Inflammatory macrophage treated with lipopolysaccharide for 1 hour (primary cell): Measurements from ENCODE around the gene LDLRAP1.

Source experiments
- DNase-seq, 2 donors: peaks; one replicate each; pipeline ENCODE4 v3.0.0-alpha.2; 2020 to 2022

The LDLRAP1 gene

GRCh38 chr1:25544243-25544764 lies 898 bp downstream of the LDLRAP1 start:
- no peak for DNase-seq

DNA sequence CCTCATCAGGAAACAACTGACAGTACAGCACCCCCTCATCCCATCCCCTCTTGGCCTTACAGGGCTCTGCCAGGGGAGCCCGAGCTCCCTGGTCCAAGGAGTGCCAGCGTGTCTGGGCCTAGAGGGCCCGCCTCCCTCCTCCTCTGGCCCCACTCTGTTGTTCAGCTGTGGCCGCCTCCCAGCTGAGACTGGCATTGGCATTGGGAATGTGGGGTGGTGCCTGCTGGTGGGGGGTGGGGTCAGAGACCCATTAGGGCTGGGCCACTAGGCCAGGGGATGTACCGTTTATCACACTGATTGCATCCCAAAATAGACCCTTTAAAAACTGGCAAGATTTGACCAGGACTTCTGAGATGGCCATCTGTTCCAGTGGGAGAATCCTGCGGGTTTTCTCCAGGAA lies 1.4 kb downstream of the LDLRAP1 start:
- DNase-seq = no peak

- DNase-seq = no peak
Measured at GRCh38 chr1:25545767-25546166, 2.4 kb downstream of the LDLRAP1 start.

DNA sequence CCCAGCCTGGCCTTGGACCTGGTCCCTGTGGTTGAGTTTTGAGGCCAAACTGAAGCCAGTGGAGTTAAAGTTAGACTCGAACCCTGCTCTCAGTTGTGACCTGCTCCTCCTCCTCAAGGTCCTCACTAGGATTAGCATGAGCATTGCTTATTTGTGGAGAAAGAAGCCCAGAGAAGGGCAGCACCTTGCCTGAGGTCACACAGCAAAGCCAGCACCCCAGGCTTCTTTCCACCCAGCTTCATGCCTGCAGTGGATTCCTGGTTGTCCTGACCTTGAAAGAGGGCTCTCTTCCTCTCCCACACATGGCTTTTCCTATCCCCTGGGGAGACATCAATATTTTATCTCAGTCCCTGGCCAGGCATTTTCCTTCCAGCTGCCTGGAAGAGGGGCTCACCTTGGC lies 2.8 kb downstream of the LDLRAP1 start:
- no peak for DNase-seq

- DNase-seq = no peak
Measured at GRCh38 chr1:25548601-25549000, 5.2 kb downstream of the LDLRAP1 start.

- DNase-seq = peak; percentile 35 to 59
Measured at GRCh38 chr1:25549273-25550154, 6.1 kb downstream of the LDLRAP1 start.

GRCh38 chr1:25550155-25550506 lies 6.7 kb downstream of the LDLRAP1 start:
- DNase-seq = peak; percentile 72 to 79

- no peak for DNase-seq
Measured at GRCh38 chr1:25550683-25551310, 7.4 kb downstream of the LDLRAP1 start.

DNA sequence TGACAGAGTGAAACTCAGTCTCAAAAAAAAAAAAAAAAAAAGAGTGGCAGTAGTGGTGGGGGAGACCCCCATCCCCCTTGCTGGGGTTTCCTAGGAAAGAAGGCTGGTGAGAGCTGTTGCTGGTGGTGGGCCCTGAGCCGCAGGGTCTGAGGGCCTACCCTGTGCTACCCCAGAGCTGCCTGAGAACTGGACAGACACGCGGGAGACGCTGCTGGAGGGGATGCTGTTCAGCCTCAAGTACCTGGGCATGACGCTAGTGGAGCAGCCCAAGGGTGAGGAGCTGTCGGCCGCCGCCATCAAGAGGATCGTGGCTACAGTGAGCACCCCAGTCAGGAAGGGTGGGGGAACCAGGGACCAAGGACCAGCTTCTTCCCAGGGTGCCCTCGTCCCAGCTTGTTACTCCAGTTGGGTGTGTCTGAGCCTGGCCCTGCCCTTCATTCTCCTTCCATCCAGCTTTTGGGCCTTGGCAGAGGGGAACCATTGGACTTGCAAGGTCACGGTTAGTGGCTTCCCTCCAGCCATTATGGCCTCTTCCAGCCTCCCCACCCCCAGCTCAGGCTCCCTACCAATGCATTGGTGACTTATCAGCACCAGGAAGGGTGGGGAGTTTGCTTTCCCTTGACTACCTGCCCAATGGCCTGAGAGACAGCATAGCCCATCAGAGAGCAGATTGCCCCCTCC lies 10.5 kb downstream of the LDLRAP1 start:
- no peak for DNase-seq

DNA sequence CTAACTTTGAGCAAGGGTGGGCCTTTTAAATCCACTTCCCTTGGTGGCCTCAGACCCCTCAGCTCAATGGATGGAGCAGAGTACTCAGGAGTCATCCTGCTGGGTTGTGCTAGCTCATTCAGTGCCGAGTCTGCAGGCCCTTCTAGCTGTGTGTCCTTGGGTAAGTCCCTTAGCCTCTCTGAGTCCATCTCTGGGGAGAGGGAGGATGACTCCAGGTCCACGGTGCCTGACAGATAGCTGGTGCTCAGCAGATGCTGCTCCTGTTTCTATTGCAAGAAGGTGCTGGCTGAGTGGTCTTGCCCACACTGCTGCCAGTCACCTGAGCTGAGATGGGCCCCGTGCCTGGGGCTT lies 11.0 kb downstream of the LDLRAP1 start:
- no peak for DNase-seq

- no peak for DNase-seq
Measured at GRCh38 chr1:25554886-25555752, 11.7 kb downstream of the LDLRAP1 start.

DNA sequence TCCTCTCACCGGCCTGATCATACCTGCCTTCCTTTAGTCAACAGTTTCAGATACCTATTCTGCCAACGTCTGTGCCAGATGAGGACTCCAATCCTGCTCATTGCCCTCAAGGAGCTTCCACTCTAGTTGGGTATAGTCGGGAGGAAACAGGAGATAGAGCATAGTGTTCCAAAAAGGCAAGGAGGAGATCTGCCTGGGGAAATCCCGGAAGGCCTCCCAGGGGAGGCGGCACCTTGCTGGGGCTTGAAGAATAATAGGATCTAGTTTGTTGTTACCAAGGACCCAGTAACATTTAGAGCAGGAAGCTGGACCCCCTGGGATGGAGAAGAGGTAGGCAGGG lies 12.3 kb downstream of the LDLRAP1 start:
- no peak for DNase-seq

- DNase-seq = no peak
Measured at GRCh38 chr1:25556132-25556670, 12.8 kb downstream of the LDLRAP1 start.

GRCh38 chr1:25556791-25557476 lies 13.5 kb downstream of the LDLRAP1 start:
- DNase-seq = peak; percentile 49 to 66

DNA sequence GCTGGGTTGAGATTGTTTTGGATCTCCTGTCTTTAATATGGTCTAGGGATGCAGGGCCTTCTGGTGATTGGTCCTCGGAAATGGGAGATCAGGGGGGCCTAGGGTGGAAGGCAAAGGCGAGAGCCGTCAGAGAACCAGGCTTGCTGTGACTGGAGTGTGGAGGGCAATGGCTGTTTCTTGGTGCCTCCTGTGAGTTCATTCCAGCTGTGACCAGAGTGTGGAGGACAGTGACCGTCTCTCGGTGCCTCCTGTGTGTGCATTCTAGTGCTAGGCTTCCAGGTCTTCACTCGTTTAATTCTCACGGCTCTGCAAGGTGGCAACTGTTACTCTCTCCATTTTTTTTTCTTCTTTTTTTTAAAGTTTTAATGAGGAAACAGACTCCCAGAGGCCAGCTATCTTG lies 14.1 kb downstream of the LDLRAP1 start:
- DNase-seq = no peak

GRCh38 chr1:25559031-25559430 lies 15.6 kb downstream of the LDLRAP1 start:
- no peak for DNase-seq

- peak in 1 of 2 donors; percentile 18 for DNase-seq
Measured at GRCh38 chr1:25560001-25560400, 16.6 kb downstream of the LDLRAP1 start.

GRCh38 chr1:25560788-25561187 lies 17.4 kb downstream of the LDLRAP1 start:
- no peak for DNase-seq

- DNase-seq = no peak
Measured at GRCh38 chr1:25561421-25562100, 18.2 kb downstream of the LDLRAP1 start.

DNA sequence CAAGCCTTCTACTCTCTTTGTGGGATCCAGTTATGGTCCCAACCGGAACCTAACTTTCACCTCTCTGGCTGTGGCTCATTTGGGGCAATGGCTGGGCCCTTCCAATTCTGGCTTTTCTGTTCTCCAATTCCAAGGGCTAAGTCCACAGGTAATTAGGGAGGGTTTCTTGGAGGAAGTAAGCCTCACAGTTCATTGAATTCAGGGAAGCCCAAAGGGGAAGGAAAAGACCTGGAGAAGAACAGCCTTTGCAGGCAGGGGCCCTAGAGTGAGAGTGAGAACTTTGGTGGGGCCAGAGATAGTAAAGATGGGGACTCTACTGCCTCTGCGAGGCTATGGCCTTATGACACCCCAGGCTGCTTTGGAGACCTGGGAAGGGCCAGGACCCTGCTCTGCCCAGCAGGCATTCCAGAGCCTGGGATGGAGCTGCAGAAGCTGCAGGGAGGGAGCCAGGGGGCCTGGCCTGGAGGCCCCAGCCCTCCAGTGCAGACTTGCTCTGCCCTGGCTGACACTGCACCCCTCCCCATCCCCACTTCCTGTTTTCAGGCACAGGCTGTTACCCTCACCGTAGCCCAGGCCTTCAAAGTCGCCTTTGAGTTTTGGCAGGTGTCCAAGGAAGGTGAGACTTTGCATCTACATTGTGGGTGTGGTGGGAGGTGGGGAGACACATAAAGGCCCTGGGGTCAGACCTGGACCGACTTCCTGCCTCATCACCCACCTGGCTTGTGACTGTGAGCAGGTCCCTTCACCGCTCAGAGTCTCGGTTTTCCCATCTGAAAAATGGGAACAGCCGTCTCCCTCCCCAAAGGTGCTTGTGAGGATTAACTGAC lies 18.9 kb downstream of the LDLRAP1 start:
- DNase-seq = no peak

DNA sequence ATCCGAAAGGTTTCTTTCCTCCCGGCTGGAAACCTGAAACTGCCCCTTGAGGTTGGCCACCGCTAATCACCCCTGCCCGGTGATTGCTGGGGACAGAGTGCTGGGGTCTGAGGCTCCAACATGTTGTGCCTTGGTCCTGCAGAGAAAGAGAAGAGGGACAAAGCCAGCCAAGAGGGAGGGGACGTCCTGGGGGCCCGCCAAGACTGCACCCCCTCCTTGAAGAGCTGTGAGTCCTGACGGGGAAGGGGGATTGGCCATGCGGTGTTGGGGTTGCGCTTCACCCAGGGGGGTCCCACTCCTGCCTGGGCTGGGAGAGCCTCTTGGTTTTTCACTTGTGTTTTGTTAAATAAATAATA lies 19.5 kb downstream of the LDLRAP1 start:
- DNase-seq = no peak
